ENCODE data around the gene ADAT2.
"Not testable (repeated sequence)": the region's sequence is repeated elsewhere in the genome, so short reads cannot be mapped to it uniquely, and the experiment has no call there.

ADAT2 gene

DNA sequence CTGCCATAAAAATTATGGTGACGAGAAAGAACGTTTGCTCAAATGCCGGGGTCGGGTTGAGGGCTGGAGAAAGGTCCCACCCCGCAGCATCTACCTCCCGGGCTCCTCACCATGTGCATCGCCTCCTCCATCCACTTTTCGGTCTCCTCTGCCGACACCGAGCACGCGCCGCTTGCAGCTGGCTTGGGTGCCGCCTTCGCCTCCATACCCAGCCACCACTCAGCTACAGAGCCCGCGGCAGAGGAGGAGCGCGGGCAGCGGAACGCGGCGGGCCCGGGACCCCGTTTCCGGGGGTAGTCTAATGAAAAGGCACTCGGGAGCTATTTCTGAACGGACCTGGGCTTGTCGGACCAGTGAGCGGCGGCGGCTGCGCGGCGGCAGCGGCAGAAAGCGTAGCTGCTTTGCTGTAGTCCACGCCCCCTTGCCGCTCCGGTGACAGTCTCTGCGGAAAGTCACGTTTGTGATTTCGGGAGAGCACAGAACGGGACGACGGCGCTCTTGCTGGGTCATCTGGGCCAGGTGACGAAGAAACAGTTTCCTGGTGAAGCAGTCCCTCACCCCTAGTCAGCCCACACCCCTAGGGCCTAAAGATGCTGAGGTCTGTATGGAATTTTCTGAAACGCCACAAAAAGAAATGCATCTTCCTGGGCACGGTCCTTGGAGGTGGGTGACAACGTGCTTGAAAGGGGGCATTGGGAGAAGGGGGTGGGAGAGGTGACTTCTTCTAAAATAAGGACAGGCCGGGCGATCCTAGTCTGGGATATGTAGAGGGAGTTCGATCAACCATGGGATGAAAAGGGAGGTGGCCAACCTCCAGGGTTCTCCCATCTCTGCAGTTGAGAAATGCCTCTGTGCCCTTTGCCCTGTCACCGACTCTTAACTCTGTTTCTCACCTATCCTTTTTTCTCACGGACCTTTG lies at the start of gene ADAT2, which contains the start of gene PEX3:
Gene ADAT2, minus strand, starts transcription at position 243 of the 919 bp plus-strand sequence. Its CDS starts 37 bp downstream, at position 206.
Gene PEX3, plus strand, starts transcription at position 353 of the 919 bp plus-strand sequence. Its CDS starts 238 bp downstream, at position 591.
- DNase-seq (ENCODE audit: low spot score), result peak; percentile 69

DNA sequence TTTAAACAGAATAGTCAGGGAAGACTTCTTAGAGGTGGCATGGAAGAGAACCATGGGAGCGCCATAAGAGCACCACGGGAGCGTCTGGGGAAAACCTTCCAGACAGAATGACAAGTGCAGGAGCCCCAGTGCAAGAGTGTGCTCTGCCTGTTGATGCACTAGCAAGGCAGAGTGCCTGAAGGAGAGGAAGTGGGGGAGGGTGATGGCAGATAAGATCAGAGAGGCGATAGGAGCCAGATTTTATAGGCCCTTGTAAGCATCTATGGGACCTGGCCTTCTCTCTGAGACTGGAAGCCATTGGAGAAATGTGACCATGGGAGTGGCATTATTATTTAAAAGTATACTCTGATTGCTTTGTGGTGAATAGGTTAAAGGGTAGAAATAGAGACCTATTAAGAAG lies 47.9 kb upstream of the ADAT2 start:
- no peak for DNase-seq (ENCODE audit: low spot score)

DNA sequence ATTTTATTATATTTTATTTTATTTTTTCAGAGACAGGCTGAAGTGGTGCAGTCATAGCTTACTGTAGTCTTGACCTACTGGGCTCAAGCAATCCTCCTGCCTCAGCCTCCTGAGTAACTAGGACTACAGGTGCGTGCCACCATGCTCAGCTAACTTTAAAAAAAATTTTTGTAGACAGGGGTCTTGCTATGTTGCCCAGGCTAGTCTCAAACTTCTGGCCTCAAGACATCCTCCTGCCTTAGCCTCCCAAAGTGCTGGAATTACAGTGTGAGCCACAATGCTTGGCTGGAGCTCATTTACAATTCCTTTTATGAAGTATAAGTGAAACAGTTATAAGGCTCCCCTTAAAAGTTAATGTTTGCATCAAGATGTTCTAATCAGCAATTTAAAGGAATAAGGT lies 46.5 kb upstream of the ADAT2 start:
- no peak for DNase-seq (ENCODE audit: low spot score)

DNA sequence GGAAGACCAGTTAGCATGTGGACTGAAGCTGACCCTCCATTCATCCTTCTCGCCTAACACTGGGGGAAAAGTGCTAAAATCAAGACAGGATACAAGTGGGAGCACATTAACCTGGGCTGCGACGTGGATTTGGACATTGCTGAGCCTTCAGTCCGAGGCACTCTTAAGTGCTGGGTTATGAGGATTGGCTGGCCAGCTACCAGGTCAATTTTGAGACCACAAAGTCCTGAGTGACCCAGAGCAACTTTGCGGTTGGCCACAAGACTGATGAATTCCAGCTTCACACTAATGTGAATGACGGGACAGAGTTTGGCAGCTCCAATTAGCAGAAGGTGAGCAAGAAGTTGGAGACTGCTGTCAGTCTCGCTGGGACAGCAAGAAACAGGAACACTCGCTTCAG lies 40.3 kb upstream of the ADAT2 start:
- no peak for DNase-seq (ENCODE audit: low spot score)

DNA sequence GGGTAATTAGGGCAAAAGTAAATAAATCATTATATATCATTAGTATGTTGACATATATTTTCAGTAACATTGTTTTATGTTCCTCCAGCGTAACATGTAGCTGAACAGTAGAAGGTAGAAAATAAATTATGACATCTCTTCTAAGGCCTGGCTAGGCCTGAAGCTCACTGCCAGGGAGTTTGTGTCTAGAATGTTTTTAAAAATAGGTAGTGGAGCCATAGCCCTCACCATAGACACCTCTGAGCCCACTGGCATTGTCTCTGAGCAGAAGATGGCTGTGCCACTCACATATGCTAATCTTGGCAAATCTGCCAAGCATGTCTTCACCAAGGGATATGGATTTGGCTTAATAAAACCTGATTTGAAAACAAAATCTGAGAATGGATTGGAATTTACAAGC lies 39.7 kb upstream of the ADAT2 start:
- no peak for DNase-seq (ENCODE audit: low spot score)

DNA sequence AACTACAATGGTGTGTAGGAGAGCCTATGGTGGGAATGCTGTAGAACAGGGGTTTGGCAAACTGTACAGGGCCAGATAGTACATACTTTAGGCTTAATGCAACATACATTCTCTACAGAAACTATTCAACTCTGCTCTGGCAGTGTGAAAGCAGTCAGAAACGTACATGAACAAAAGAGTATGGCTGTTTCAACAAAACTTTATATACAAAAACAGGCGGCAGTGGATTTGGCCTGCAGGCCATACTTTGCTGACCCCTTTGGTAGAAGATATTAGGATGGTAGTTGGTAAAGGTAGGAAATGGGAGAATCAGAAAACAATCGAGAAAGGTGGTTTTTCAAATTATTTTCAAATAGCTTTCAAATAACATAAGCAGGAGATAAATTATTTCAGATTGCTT lies 36.3 kb upstream of the ADAT2 start:
- no peak for DNase-seq (ENCODE audit: low spot score)

DNA sequence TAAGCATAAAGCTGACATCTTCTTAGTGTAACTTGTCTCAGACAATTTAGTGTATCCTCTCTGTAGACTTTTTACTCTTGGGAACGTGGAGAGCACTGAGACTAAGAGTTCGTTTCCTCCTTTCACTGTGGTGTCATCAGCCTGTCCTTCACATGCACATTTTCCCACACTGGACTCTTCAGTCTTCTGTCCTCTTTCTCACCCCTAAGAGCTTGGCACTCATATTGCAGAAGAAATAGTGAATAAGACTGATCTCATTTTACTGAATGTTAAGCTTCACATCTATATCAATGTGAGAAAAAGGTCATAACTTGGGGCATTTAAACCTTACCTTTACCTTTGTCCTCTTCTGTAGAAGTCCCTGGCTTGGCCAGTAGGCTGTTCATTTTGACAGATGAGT lies 35.5 kb upstream of the ADAT2 start:
- no peak for DNase-seq (ENCODE audit: low spot score)

DNA sequence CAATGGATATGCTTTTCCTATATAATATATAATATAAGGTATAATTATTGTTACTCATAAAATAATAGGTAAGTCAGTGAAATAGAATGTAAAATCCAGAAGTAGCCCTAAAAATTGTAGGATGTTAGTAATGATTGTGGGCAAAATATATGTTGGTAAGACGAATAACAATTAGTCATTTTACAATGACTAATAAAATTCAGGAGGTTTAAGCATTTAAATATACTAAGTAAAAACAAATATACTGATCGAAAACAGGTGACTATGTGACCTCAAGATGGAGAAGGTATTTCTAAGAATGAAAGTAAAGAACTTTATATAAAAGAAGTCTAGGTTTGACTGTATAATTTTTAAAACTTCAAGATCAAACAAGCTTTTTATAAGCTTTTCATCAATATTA lies 32.1 kb upstream of the ADAT2 start:
- DNase-seq (ENCODE audit: low spot score), result no peak

DNA sequence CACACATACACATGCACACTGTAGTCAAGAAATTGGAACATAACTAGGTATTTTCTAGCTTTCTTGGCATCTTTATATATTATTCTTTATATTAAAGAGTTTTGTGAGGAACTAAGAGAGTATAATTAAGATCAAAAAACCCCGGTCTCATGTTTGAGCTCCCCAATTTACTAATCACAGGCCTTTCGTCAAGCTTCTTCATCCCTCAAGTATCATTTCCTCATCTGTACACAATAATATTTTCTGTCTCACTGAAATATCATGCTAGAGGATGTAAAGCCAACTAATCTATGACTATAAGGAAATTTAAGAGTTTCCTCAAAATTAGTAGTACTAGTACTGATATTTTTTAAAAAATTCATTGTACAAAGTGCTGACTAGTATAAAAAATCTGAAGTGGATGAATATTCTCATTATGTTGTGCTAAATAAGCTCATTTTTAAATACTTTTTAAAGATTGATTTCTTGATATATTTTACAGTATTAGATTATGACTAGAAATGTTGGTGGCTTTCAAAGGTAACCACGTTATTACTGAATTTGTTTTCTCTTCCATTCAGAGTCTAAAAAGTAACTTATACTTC lies 28.1 kb upstream of the ADAT2 start:
- no peak for DNase-seq (ENCODE audit: low spot score)

DNA sequence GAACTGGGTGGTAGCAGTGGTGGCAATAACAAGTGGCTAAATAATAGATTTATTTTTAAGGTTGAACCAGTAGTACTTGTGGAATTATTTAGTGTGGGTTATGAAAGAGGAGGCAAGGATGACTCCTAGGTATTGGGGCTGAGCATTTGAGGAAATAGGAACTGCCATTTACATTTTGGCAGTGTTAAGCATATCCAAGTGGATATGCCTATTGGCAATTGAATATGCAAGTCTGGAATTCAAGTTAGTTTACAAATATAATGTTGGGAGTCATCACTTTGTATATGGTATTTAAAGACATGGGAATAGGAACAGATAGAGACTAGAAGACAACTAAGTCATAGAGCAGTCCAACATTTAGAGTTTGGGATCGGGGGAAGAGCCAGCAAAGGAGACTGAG lies 26.1 kb upstream of the ADAT2 start:
- no peak for DNase-seq (ENCODE audit: low spot score)

DNA sequence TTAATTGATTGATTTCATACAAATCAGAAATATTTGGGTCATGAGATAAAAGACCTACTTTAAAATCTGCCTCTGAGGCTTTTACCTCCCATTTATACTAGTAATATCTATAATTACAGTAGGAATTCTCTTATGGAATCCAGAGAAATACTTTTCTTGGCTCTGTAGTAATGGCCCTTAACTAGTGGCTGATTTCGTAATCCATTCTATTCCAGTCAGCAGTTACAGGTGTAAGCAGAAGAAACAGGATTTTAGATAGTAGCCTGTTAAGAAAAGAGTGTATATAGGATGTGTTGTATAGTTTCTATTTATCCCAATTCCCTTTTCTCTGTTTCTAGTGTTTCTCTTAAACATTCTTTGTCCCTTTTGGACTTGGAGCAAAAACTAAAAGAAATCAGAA lies 21.3 kb upstream of the ADAT2 start:
- no peak for DNase-seq (ENCODE audit: low spot score)

DNA sequence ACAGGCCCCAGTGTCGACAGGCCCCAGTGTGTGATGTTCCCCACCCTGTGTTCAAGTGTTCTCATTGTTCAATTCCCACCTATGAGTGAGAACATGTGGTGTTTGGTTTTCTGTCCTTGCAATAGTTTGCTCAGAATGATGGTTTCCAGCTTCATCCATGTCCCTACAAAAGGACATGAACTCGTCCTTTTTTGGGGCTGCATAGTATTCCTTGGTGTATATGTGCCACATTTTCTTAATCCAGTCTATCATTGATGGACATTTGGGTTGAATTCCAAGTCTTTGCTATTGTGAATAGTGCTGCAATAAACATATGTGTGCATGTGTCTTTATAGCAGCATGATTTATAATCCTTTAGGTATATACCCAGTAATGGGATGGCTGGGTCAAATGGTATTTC lies 18.3 kb upstream of the ADAT2 start:
- not testable (repeated sequence) for DNase-seq (ENCODE audit: low spot score)

DNA sequence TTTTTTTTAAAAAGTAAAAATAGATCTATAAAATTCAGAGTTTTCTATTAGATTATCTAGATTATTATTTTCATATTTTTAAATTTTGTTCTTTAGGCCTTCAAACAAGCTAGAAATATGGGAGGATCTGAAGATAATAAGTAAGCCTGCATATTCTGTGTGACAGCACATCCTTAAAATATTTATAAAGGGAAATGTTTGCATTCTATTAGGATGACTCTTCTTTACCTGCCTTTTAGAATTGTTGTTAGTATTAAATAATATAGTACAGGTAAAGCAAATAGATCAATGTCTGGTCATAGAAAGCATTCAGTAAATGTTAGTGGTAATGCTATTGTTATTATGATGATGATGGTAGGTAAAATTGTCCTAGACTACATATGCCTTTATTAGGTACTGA lies 17.5 kb upstream of the ADAT2 start:
- DNase-seq (ENCODE audit: low spot score), result no peak

DNA sequence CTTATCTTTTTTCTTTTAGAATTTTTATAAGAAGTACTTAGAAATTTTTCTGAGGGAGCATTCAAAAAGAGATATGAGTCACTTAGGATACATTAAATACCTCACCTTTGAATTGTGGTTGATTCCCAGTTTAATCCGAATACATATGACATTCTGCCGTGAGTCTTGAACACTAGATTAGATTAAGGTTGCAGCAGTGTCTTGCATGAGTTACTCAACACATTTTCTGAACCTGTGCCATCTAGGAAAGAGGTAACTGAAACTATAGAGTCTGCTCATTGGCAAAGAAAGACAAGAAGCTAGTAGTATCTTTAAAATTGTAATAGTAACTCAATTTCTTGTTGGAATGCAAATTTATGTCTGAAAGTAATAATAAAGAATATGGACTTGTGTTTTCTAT lies 15.1 kb upstream of the ADAT2 start:
- DNase-seq (ENCODE audit: low spot score), result no peak

DNA sequence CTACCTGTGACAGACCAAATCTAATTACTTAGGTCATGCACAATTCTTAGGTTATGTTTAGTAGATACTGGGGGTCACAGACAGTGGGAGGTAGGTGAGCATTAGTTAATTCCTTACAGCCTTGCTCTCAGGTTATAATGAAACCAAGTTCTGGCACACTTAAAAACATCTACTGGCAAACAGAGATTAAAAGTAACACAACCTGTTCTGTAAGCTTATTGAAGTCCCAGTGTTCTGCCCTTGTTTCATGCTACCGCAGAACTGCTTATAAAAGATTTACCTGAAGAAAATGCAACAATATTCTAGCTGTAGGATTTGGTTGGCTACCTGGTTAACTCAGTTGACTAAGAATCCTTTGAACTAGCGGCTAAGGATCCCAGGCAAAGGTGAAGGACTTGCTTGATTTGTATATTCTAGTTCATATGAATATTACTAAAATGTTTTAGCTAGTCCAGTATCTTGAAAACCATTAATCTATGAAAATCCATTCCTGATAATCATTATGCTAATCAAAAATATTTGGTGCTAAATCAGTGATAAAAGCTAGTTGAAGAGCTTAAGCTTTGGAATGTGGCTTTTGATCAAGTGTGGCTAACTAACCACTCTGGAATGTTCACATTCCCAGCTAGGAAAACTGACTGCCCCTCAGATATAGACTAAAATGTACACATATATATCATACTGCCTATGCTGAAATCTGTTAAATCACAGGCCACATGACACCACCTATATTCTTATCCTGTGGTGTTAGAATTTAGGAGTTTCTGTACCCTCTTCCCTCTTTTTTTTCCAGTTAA lies 7.3 kb upstream of the ADAT2 start:
- DNase-seq (ENCODE audit: low spot score), result no peak

DNA sequence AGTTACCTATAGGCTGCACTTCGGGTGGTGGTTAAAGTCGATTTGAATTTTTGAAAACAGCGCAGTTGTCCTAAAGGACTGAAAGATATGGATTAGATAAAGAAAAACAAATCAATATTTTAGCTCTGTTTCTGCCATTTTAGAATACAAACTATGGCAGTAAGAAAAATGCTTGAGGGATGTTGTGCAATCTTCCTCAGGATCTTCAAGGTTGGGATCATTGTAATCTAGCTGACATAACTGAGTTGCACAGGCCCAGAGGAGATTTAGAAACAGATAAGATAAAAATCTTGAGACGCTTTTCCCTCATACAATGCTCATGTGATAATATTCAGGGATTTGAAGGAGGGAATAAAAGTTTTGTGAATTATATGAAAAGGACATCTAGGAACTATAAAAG lies 1.0 kb upstream of the ADAT2 start:
- DNase-seq (ENCODE audit: low spot score), result no peak

DNA sequence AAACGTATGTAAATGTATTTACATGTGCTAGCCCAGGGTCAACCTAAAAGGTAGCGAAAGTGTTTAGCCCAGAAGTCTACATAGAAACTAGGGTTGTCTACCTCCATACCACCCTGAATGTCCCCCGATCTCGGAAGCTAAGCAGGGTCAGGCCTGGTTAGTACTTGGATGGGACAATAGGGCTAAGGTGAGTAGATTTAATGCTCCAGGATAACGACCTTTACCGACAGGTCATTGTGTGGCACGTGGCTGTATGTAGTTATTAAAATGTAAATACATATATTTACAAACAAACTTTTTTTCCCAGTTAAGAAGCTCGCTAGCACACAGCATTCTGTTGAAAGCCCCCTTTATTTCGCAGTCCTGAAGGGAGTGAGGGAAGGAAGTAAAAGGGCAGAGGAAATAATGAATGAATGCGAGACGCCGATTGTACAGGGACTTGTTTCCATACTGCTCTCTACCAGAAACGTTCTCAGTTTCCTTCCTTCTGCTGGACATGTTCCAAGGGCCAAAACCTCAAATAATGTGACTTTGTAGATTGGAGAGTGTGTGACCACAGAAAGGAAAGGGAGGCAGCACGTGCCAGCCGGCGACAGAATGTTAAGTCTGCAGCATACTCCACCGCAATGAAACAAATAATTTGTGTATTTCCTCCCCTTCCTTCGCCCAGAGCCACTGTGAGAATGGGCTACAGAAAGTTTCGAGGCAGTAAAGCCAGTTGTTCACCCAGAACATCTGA lies 612 bp downstream of the ADAT2 start:
- no peak for DNase-seq (ENCODE audit: low spot score)

DNA sequence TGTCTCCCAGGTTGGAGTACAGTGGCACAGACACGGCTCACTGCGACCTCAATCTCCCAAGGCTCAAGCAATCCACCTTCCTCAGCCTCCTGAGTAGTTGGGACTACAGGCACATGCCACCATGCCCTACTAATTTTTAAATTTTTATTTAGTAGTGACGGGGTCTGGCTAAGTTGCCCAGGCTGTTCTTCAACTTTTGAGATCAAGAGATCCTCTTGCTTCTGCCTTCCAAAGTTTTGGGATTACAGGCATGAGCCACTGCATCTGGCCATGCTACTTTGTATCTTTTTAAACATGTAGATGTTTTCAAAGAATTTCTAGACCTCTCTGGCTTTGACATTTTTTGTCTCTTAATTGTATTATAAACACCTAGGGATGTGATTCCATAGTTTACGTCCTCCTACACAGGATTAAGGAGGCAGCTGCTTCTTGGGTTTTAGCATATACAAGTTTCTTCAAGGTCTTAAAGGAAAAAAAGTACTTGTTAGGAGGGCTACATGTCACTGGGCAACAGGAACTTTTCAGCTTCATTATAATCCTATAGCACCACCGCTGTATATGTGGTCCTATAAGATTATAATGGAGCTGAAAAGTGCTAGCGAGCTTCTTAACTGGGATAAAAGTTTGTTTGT lies 1.3 kb downstream of the ADAT2 start:
- no peak for DNase-seq (ENCODE audit: low spot score)

DNA sequence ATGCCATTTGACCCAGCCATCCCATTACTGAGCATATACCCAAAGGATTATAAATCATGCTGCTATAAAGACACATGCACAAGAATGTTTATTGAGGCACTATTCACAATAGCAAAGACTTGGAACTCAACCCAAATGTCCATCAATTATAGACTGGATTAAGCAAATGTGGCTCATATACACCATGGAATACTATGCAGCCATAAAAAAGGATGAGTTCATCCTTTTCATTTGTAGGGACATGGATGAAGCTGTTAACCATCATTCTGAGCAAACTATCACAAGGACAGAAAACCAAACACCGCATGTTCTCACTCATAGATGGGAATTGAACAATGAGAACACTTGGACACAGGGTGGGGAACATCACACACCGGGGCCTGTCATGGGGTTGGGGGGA lies 2.6 kb downstream of the ADAT2 start:
- DNase-seq (ENCODE audit: low spot score), result not testable (repeated sequence)

DNA sequence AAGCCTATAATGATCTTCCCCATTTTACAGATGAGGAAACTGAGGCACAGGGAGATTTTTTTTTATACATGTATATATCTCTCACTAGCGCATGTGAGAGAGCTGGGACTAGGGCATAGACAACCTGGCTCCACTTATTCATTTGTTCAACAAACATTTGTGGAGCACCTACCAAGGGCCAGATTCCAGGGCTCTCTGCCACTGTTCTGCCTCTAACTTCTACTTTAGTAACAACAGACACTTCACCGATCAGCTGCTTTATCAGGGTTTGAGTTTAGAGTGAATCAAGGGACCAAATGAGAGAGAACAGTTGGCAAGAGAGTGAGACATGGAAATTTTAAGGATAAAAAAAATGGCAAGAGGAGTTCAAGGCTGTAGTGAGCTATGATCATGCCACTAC lies 7.4 kb downstream of the ADAT2 start:
- no peak for DNase-seq (ENCODE audit: low spot score)

DNA sequence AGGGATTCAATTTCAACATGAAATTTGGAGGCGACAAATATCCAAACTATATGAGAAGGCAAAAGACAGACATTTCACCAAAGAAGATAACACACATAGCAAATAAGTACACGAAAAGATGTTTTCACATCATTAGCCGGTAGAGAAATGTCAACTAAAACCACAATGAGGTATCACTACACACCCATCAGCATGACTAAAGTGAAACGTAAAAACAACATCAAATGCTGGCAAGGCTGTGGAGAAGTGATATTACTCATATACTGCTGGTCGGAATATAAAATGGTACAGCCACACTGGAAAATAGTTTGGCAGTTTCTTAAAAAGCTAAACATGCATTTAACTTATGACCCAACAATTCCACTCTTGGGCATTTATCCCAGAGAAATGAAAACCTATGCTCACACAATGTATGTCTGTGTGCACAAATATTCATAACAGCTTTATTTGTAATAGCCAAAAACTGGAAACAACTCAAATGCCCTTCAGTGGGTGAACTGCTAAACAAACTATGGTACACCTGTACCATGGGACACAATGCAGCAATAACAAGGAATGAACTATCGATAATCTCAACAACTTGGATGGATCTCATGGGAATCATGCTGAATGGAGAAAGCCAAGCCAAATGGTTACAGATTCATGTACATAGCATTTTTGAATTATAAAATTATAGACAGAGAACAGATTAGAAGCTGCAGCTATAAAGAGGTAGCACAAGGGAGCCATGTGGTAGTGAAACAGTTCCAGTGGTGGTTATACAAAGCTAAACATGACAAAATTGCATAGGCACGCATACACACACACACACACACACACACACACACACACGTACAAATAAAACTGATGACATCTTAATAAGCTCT lies 8.6 kb downstream of the ADAT2 start:
- no peak for DNase-seq (ENCODE audit: low spot score)
